K562 (cell line): ENCODE results near the gene FUT8. TPM values are rescaled to one million over a fixed set of nuclear protein-coding genes. Genes with fewer than 3 reads are reported as not detected.

Experiments used
- ATAC-seq: fragments of 200-7000 bp; cut with Tn5 transposase; 3 replicates; pipeline ENCODE4 v1.9.1; 2020; ENCODE audit warnings: moderate library complexity
- BruUV-seq: library from RNA; stranded (reverse); fragments of 400-500 nt; replicated peaks from 2 replicates; lab custom pipeline; 2021; lab: Mats Ljungman, UMichigan
- CTCF ChIA-PET: fragments of 300-600 bp; formaldehyde crosslinking; extraction: SDS; loops from one replicate; lab custom pipeline; 2021; ENCODE audit warnings: low intra/inter-chr PET ratio; lab: Yijun Ruan, JAX
- POLR2A ChIA-PET: fragments of 300-600, 350-650 bp; sonication (Branson Sonifier 250); formaldehyde crosslinking; extraction: SDS; loops from one replicate; lab custom pipeline; 2021; ENCODE audit warnings: antibody characterized with exemption, inconsistent platforms; lab: Yijun Ruan, JAX
- DNase-seq, 4 experiments: peaks; one replicate each; pipeline versions ENCODE4 v3.0.0 to v3.0.0-alpha.2; 2011 to 2018; ENCODE audit warnings: low spot score in 3 of 4, mixed read lengths in 3 of 4; ENCODE audit errors: extremely low read depth in 1 of 4
- FAIRE-seq: peaks from 2 replicates; lab custom pipeline; 2011; peaks lifted over from hg19 to GRCh38; lab: Jason Lieb, UNC
- H2AFZ ChIP-seq: 2 replicates; pipeline ENCODE4 v1.6.0; 2011; ENCODE audit warnings: low read depth, low read length, control low read depth, inconsistent platforms
- H3K27ac ChIP-seq: fragments of 200-600 bp; 3 replicates; pipeline ENCODE4 v1.8.0; 2011; ENCODE audit warnings: low read depth, mild to moderate bottlenecking, control low read depth, inconsistent platforms, low read length, moderate library complexity, mixed read lengths; ENCODE audit errors: extremely low read depth
- H3K27me3 ChIP-seq, 2 experiments: fragments of 300-600 bp in 1 of 2; 2 replicates in 1 of 2; 3 replicates in 1 of 2; pipeline versions ENCODE4 v1.6.0 to v1.8.0; 2011; ENCODE audit warnings: inconsistent platforms in 2 of 2, low read length in 2 of 2, mild to moderate bottlenecking in 1 of 2, mixed read lengths in 1 of 2, moderate library complexity in 1 of 2; ENCODE audit not compliant: control insufficient read depth in 2 of 2, insufficient read depth in 2 of 2
- H3K36me3 ChIP-seq: fragments of 300-600 bp; 3 replicates; pipeline ENCODE4 v1.8.0; 2011; ENCODE audit warnings: mild to moderate bottlenecking, low read length, inconsistent platforms; ENCODE audit not compliant: control insufficient read depth, insufficient read depth
- H3K4me1 ChIP-seq, 2 experiments: fragments of 200-600 bp in 1 of 2; replicated peaks in 1 of 2; 2 replicates in 1 of 2; 3 replicates in 1 of 2; pipeline versions ENCODE4 v1.5.1 to v1.8.0; 2011; ENCODE audit warnings: inconsistent platforms in 2 of 2, low read length in 2 of 2, mild to moderate bottlenecking in 1 of 2, mixed read lengths in 1 of 2, moderate library complexity in 1 of 2; ENCODE audit not compliant: control insufficient read depth in 2 of 2, insufficient read depth in 2 of 2
- H3K4me2 ChIP-seq: 2 replicates; pipeline ENCODE4 v1.6.1; 2011; ENCODE audit warnings: low read length, control low read depth, inconsistent platforms, mixed read lengths; ENCODE audit not compliant: insufficient read depth
- H3K4me3 ChIP-seq: fragments of 200-600 bp; sonication (generic), shearing (Covaris generic); 2 replicates; pipeline ENCODE4 v1.5.1; 2016; ENCODE audit warnings: control low read depth, inconsistent platforms
- H3K79me2 ChIP-seq: fragments of 200-600 bp; 3 replicates; pipeline ENCODE4 v1.8.0; 2011; ENCODE audit warnings: low read length, inconsistent platforms; ENCODE audit not compliant: control insufficient read depth, insufficient read depth
- H3K9ac ChIP-seq, 2 experiments: 2 replicates each; pipeline versions ENCODE4 v1.6.0 to v1.6.1; 2011; ENCODE audit warnings: low read depth in 2 of 2, low read length in 2 of 2, control low read depth in 1 of 2, inconsistent platforms in 1 of 2, mild to moderate bottlenecking in 1 of 2, mixed read lengths in 1 of 2; ENCODE audit not compliant: insufficient read depth in 1 of 2
- H3K9me1 ChIP-seq: one replicate; pipeline ENCODE4 v1.6.0; 2011; ENCODE audit warnings: inconsistent platforms, mild to moderate bottlenecking, low read length, moderate library complexity; ENCODE audit not compliant: control insufficient read depth, insufficient read depth
- H3K9me3 ChIP-seq: replicated peaks from 2 replicates; pipeline ENCODE4 v1.5.1; 2011; ENCODE audit warnings: low read depth, low read length, inconsistent platforms; ENCODE audit not compliant: control insufficient read depth, insufficient read depth
- H4K20me1 ChIP-seq: replicated peaks from 2 replicates; pipeline ENCODE4 v1.6.1; 2011; ENCODE audit warnings: low read length, inconsistent platforms, mixed read lengths; ENCODE audit not compliant: control insufficient read depth, insufficient read depth
- C11orf30 ChIP-seq: fragments of 450-650 bp; IDR thresholded peaks from 2 replicates; pipeline ENCODE4 v1.6.1; 2016; ENCODE audit warnings: low read depth, mild to moderate bottlenecking
- HSF4 ChIP-seq: fragments of 250-450 bp; sonication (Bioruptor Pico); IDR thresholded peaks from 2 replicates; pipeline ENCODE4 v2.1.2; 2022; ENCODE audit warnings: mild to moderate bottlenecking, moderate library complexity, borderline replicate concordance
- KAT7 ChIP-seq: sonication (generic); formaldehyde crosslinking; IDR thresholded peaks from 2 replicates; pipeline ENCODE4 v1.8.0; 2022; ENCODE audit warnings: missing genetic modification reagents, mild to moderate bottlenecking, borderline replicate concordance
- L3MBTL2 ChIP-seq: fragments of 450-650 bp; IDR thresholded peaks from 2 replicates; pipeline ENCODE4 v1.6.1; 2016; ENCODE audit warnings: mild to moderate bottlenecking, moderate library complexity
- MAFG ChIP-seq: fragments of 450-650 bp; conservative IDR thresholded peaks from 2 replicates; pipeline ENCODE4 v1.6.1; 2016; ENCODE audit warnings: missing genetic modification characterization, missing compliant biosample characterization
- MAFK ChIP-seq: IDR thresholded peaks from 2 replicates; pipeline ENCODE4 v1.6.1; 2011; ENCODE audit warnings: low read length, improper control_type of control experiment
- NCOA2 ChIP-seq, 2 experiments: fragments of 450-650 bp; IDR thresholded peaks; 2 replicates each; pipeline ENCODE4 v1.6.1; 2018; ENCODE audit warnings: mild to moderate bottlenecking in 2 of 2, moderate library complexity in 1 of 2; ENCODE audit not compliant: partially characterized antibody in 2 of 2
- TCFL5 ChIP-seq: fragments of 250-450 bp; sonication (Bioruptor Pico); conservative IDR thresholded peaks from 2 replicates; pipeline ENCODE4 v1.6.1; 2021; ENCODE audit warnings: mild to moderate bottlenecking, moderate library complexity, matching md5 sums
- ZBTB5 ChIP-seq: fragments of 450-650 bp; IDR thresholded peaks from 2 replicates; pipeline ENCODE4 v1.6.1; 2017; ENCODE audit warnings: antibody characterized with exemption
- ZNF316 ChIP-seq: fragments of 450-650 bp; IDR thresholded peaks from 2 replicates; pipeline ENCODE4 v1.6.1; 2016
- WGBS: fragments of 100-300 bp; shearing (Covaris generic); methylation state at CpG from one replicate; pipeline ENCODE4 v1.1.6; 2016; ENCODE audit warnings: low coverage, mixed read lengths; ENCODE audit not compliant: insufficient coverage; ENCODE audit errors: missing lambda C conversion rate; 5-methylcytosine and 5-hydroxymethylcytosine counted together
- in situ Hi-C: fragments of 300-500 bp; cut with MboI; formaldehyde crosslinking; loops from 4 replicates; pipeline ENCODE4 v1.15.0; 2018; ENCODE audit warnings: inconsistent platforms, mixed read lengths
- intact Hi-C: fragments of 100-400 bp; cut with micrococcal nuclease; formaldehyde crosslinking; loops from 2 replicates; pipeline ENCODE4 v1.14.2; 2022
- polyA plus RNA-seq, 8 experiments: library from polyadenylated mRNA; depleted of rRNA in 4 of 8; stranded (reverse) in 5 of 8; unstranded in 3 of 8; fragments of >200 nt; fragmentation: Nextera tagmentation in 2 of 8; fragmentation: Illumina TruSeq in 1 of 8; extraction: Ambion mirVana in 2 of 8; extraction: Trizol in 1 of 8; gene quantifications; 2 replicates each; pipeline versions ENCODE4 v1.2.1 to v1.2.3, GENCODE V29; 2011 to 2014; ENCODE audit warnings: inconsistent platforms in 1 of 8, missing spikeins in 1 of 8
- total RNA-seq, 7 experiments: library from RNA; depleted of rRNA in 6 of 7; stranded (reverse); fragments of >200 nt in 6 of 7; fragmentation: Illumina TruSeq in 2 of 7; extraction: Trizol in 2 of 7; gene quantifications; 2 replicates each; pipeline versions ENCODE4 v1.2.1 to v1.2.3, GENCODE V29; 2011 to 2021; ENCODE audit warnings: low replicate concordance in 1 of 7

Gene FUT8
- total and polyA plus RNA-seq, 9 of the 15 experiments (the other 6 are each of a cell fraction or from before 2014, with no cell fraction given): 4.1 to 15.2 (median 7.8) TPM

- TF ChIP-seq ZBTB5: no peak
- TF ChIP-seq HSF4: no peak
- TF ChIP-seq NCOA2 (IDR thresholded peaks at IDR 0.05; ENCODE audit: partially characterized antibody in 2 of 2): no peak
- TF ChIP-seq, all 486 proteins: peak for 0
Observed at GRCh38 chr14:65415613-65416012, 3.1 kb downstream of the FUT8 start (continued).

DNA sequence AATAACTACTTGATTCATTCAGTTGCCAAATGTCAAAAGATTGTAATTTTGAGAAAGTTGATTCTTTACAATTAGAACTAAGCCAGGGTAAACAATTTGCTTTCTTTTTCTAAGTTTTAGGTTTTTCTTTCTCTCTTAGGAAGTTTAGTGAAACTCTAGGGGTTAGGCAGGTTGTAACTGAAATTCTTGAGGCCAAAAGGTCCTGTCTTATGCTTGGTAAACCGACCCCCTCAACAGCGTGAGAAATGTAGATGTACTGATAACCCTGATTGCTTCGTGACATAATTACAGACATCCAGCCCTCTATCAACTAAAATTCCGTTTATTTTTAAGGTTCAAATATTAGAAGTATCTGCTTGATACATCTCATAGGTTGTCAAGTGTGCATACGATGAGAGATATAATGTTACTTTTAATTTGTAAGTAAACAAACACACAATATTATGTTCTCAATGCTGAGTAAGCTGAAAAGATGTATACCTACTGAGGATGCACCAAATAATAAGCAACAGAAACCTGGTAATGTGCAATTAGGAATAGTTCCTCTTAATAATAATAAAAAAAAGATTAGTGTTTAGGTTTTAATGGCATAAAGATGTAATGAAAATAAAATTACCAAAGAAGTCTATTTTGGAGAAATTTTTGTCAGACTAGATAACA lies 7.2 kb downstream of the FUT8 start:
- ChIA-PET POLR2A (interaction anchor here (0.6 kb wide), 1 partner anchor 1386 kb away, joined by 3 read pairs; no protein-coding TSS in a partner anchor), CTCF (no interaction called here)
- in situ Hi-C loops: loop anchor here (25.0 kb wide), 3 partner anchors 418 to 643 kb away; no protein-coding TSS in a partner anchor
- WGBS: 8% methylated on average over 5 of the region's 5 CpGs
- peak; percentile 54 for FAIRE-seq
- Histone ChIP-seq H3K79me2 (peaks cover 54% of the 10 kb centered on the region), H4K20me1 (no peaks in the 10 kb centered on the region), H3K9ac (no peak overlapping the region), H3K9me3 (no peaks in the 10 kb centered on the region), H3K4me3 (no peak overlapping the region), H3K36me3 (no peaks in the 10 kb centered on the region), H3K9me1 (no peaks in the 10 kb centered on the region), H3K27ac (peak overlapping the region; percentile 12; the same call in 2 of the 3 replicates), H3K27me3 (no peaks in the 10 kb centered on the region), H2AFZ (peak overlapping the region; percentile 47), H3K4me2 (no peak overlapping the region), H3K4me1 (peaks cover 2 to 8% of the 10 kb centered on the region in 2 experiments; a peak in 3 of 5 replicates)
- no peak for ATAC-seq
- BruUV-seq: no TSS peak
- intact Hi-C loops: loop anchor here (5.0 to 10.0 kb wide), 4 partner anchors 68 to 645 kb away; no protein-coding TSS in a partner anchor
- DNase-seq: no peak
- TF ChIP-seq MAFG (tag) (peak; percentile 42; the same call in 1 of the 2 replicates), MAFK (0 out of 2 replicates have a peak, but pooled peaks have one; percentile 15), TCFL5 (CRISPR knock-in tag) (no peak), KAT7 (CRISPR knock-in tag) (no peak), ZNF316 (peak; percentile 81), C11orf30 (peak; percentile 73), L3MBTL2 (no peak)
